Astrocyte of the spinal cord (primary cell): Measurements from ENCODE around the gene SLC25A18.
A peak's percentile ranks its signal among the peaks of the same experiment; 100 is the strongest.
"Not testable (repeated sequence)": the region's sequence is repeated elsewhere in the genome, so short reads cannot be mapped to it uniquely, and the experiment has no call there.

Experiments used
- DNase-seq: peaks from one replicate; pipeline ENCODE4 v3.0.0; 2011; ENCODE audit warnings: low read depth, low spot score
- H3K4me3 ChIP-seq: 2 replicates; pipeline ENCODE4 v1.5.1; 2011; ENCODE audit warnings: low read depth, mild to moderate bottlenecking, low read length, moderate library complexity
- CTCF ChIP-seq: IDR thresholded peaks from 2 replicates; pipeline ENCODE4 v1.5.1; 2012; ENCODE audit warnings: low read depth, mild to moderate bottlenecking, low read length, inconsistent platforms
- in situ Hi-C: cut with HindIII; loops from 2 replicates; pipeline ENCODE4 v1.10.0; 2017; ENCODE audit warnings: low sequenced_read_pairs

The SLC25A18 gene

GRCh38 chr22:17562906-17563870 lies at the start of gene SLC25A18:
Gene SLC25A18, plus strand, starts transcription at chr22:17563498. Its CDS starts 16,447 bp downstream, at chr22:17579945.
- no peak within 1 kb of the TSS for H3K4me3 ChIP-seq
- in situ Hi-C loops, result no loop called here
- no peak for DNase-seq

GRCh38 chr22:17513612-17514011 lies 49.7 kb upstream of the SLC25A18 start:
- in situ Hi-C loops, result no loop called here
- no peak for TF ChIP-seq CTCF
- no peak overlapping the region for H3K4me3 ChIP-seq
- no peak for DNase-seq

More at GRCh38 chr22:17562906-17563870, at the start of gene SLC25A18:
- peak; percentile 18 for TF ChIP-seq CTCF

DNA sequence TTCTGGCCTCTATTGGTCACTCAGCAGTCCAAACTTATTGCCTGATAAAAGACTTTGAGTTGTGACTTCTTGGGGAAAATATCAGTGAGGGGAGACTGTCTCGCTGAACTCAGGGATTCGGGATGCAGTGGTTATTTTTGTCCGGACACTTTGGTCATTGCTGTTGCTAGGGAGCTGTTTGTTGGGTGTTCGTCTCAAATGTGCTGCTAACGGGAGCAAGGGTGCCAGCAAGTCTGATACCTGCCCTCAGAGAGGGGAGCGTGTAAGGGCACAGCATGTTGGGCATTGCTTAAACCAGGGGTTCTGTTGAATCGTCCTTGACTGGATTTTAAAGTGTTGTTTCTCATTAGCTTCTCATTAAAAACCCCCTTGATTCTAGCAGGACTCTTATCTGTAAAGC lies 49.2 kb upstream of the SLC25A18 start:
- TF ChIP-seq CTCF, result no peak
- in situ Hi-C loops, result no loop called here
- no peak overlapping the region for H3K4me3 ChIP-seq
- DNase-seq, result no peak

DNA sequence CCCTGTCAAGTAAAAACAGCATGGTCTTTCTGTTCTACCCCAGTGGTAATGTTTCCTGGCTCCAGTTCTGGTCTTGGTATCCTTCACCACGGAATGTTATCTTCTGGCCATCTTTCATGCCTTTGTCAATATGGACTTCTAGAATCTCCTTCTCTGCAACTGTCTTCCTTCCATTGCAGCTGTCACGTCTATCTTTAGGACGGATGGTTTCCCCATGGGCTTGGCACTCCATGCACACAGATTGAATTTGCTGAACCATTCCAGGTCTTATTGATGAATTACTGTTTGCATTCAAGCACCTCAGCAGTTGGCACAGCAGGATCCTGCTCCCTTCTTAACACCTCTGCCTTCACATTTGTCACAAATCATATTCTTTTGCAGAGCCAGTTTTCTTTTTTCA lies 44.9 kb upstream of the SLC25A18 start:
- DNase-seq, result no peak
- TF ChIP-seq CTCF, result no peak
- no peak overlapping the region for H3K4me3 ChIP-seq
- in situ Hi-C loops, result no loop called here

- H3K4me3 ChIP-seq, DNase-seq, in situ Hi-C loops: not testable (repeated sequence)
These were observed 41.3 kb upstream of the SLC25A18 start for GRCh38 chr22:17521971-17522370.

- no peak for TF ChIP-seq CTCF
- in situ Hi-C loops, result no loop called here
- no peak overlapping the region for H3K4me3 ChIP-seq
- DNase-seq, result no peak
These were observed 39.4 kb upstream of the SLC25A18 start for GRCh38 chr22:17523925-17524324.

DNA sequence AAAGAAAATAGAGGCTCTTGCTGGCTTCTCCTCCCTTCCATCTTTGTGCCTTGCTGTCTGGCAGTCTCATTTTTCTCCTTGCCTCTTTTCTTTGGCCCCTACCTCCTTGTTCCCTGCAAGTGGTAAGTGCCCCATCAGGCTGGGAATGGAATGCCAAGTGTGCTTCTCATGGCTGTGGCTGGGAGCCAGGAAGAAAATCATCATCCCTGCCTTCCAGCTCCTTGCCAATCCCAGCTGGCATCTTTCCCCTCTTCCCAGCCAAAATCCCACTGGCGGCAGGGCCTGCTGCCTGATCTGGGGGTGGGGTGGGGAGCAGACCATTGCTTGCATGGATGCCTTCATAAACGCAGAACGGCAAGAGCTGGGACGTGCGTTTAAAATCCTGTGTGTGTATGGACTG lies 27.0 kb upstream of the SLC25A18 start:
- peak; percentile 6 for DNase-seq
- TF ChIP-seq CTCF, result no peak
- in situ Hi-C loops, result no loop called here
- H3K4me3 ChIP-seq, result no peak overlapping the region
